ENCODE measurements around the gene PATJ.

DNA sequence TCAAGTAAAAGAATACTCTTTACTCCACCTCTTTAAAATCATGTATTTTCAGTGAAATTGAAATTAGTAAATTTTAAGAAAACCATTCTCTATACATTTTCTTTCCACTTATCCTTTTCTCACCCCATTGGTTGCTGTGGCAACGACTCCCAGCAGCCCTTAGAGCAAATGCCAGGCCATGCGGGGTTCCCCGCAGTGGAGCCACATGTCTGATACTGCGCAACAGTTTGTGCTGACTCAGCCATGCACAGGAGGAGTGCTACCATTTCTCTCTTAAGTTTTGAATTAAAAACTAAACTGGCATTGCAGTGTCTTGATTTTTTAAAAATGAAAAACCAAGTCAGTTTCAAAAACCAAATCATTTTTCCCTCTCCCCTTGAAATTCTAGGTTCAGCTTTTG, 238.3 kb downstream of the PATJ start:
- TF ChIP-seq POLR2AphosphoS5 (IDR thresholded peaks at IDR 0.05; ENCODE audit: low read depth, low read length) (no peak), POLR2A (IDR thresholded peaks at IDR 0.05; ENCODE audit: low read depth, low read length) (no peak), POU2F2 (IDR thresholded peaks at IDR 0.05; ENCODE audit: low read depth, low read length) (no peak), TAF1 (IDR thresholded peaks at IDR 0.05; ENCODE audit: low read depth, low read length) (no peak)
